ENCODE data around the gene INKA2.
A peak's percentile ranks its signal among the peaks of the same experiment; 100 is the strongest.
"Not testable (repeated sequence)": the region's sequence is repeated elsewhere in the genome, so short reads cannot be mapped to it uniquely, and the experiment has no call there.

The INKA2 gene

GRCh38 chr1:111749628-111750027, 10.4 kb upstream of the INKA2 start:
- DNase-seq = no peak

- no peak for DNase-seq
These were observed 8.8 kb upstream of the INKA2 start for GRCh38 chr1:111747947-111748346.

GRCh38 chr1:111747282-111747734, 8.1 kb upstream of the INKA2 start:
- peak; percentile 88 for DNase-seq

GRCh38 chr1:111746614-111746999, 7.4 kb upstream of the INKA2 start:
- no peak for DNase-seq

- DNase-seq = no peak
These were observed 6.7 kb upstream of the INKA2 start for GRCh38 chr1:111745675-111746613.

GRCh38 chr1:111743679-111744101, 4.5 kb upstream of the INKA2 start:
- no peak for DNase-seq

GRCh38 chr1:111742938-111743549, 3.8 kb upstream of the INKA2 start:
- DNase-seq = no peak

GRCh38 chr1:111742292-111742691, 3.1 kb upstream of the INKA2 start:
- not testable (repeated sequence) for DNase-seq

- DNase-seq = peak; percentile 22
These were observed 950 bp upstream of the INKA2 start for GRCh38 chr1:111739925-111740765.

GRCh38 chr1:111738436-111739193, 580 bp downstream of the INKA2 start:
- DNase-seq = peak; percentile 43

- DNase-seq = no peak
These were observed 1.1 kb downstream of the INKA2 start for GRCh38 chr1:111738133-111738435.

GRCh38 chr1:111737216-111738132, 1.7 kb downstream of the INKA2 start:
- no peak for DNase-seq

- no peak for DNase-seq
These were observed 2.5 kb downstream of the INKA2 start for GRCh38 chr1:111736548-111737215.

- no peak for DNase-seq
These were observed 3.2 kb downstream of the INKA2 start for GRCh38 chr1:111735858-111736544.

- no peak for DNase-seq
These were observed 3.9 kb downstream of the INKA2 start for GRCh38 chr1:111735321-111735720.

- peak; percentile 50 for DNase-seq
These were observed 4.3 kb downstream of the INKA2 start for GRCh38 chr1:111734856-111735255.

- no peak for DNase-seq
These were observed 4.8 kb downstream of the INKA2 start for GRCh38 chr1:111734426-111734825.

GRCh38 chr1:111733992-111734341, 5.2 kb downstream of the INKA2 start:
- DNase-seq = peak; percentile 68

- peak; percentile 94 for DNase-seq
These were observed 5.8 kb downstream of the INKA2 start for GRCh38 chr1:111733183-111733991.
